Skeletal muscle tissue (tissue), 4 donors: ENCODE measurements around the gene ARHGAP10. TPM values are rescaled to one million over a fixed set of nuclear protein-coding genes. Genes with fewer than 3 reads are reported as not detected.

Experiments
- H3K27ac ChIP-seq: one replicate; pipeline ENCODE4 v1.7.0; 2013; ENCODE audit warnings: mild to moderate bottlenecking, low read depth, low read length, inconsistent platforms
- H3K27me3 ChIP-seq, 3 donors: one replicate each; pipeline ENCODE4 v1.7.0; 2013; ENCODE audit warnings: low read length in 3 of 3; ENCODE audit not compliant: control insufficient read depth in 3 of 3, insufficient read depth in 3 of 3
- H3K36me3 ChIP-seq, 3 donors: one replicate each; pipeline ENCODE4 v1.7.0; 2013; ENCODE audit warnings: low read length in 3 of 3; ENCODE audit not compliant: control insufficient read depth in 3 of 3, insufficient read depth in 3 of 3
- H3K4me1 ChIP-seq, 3 donors: one replicate each; pipeline ENCODE4 v1.7.0; 2013; ENCODE audit warnings: low read length in 3 of 3, mild to moderate bottlenecking in 3 of 3; ENCODE audit not compliant: control insufficient read depth in 3 of 3, insufficient read depth in 3 of 3
- H3K4me3 ChIP-seq, 3 donors: one replicate each; pipeline ENCODE4 v1.7.0; 2013; ENCODE audit warnings: low read length in 3 of 3
- H3K9ac ChIP-seq, 3 donors: one replicate each; pipeline ENCODE4 v1.7.0; 2013; ENCODE audit warnings: low read length in 3 of 3, mild to moderate bottlenecking in 3 of 3, moderate library complexity in 2 of 3, low read depth in 1 of 3
- H3K9me3 ChIP-seq, 3 donors: one replicate each; pipeline ENCODE4 v1.7.0; 2013; ENCODE audit warnings: low read length in 3 of 3; ENCODE audit not compliant: control insufficient read depth in 3 of 3
- total RNA-seq: library from RNA; depleted of rRNA; stranded (reverse); fragments of >200 nt; gene quantifications from one replicate; pipeline ENCODE4 v1.2.3, GENCODE V29; 2014
- donor health status: Osteomylitis.

The ARHGAP10 gene
- total RNA-seq, 1 donor from 2014 or later: 88.7 TPM

DNA sequence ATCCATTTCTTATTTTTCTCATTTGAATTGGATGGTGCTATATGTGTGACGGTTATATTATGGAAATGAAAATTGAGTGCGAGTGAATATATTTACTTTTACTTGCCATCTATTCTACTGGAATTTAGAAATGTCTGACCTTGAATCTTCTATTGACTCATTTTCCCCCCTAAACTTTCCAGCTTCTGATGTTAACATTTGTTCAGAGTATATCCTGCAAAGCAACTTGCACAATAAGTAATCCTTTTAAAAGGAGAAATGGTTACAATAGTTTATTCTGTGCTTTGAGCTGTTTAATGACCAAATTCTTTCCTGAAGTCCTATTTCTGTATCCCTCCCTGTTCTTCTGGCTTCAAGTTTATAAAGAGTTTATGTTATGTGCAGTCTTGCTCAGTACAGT, 116.7 kb downstream of the ARHGAP10 start:
- no peaks in the 10 kb centered on the region for H3K9me3 ChIP-seq
- H3K27ac ChIP-seq: no peak overlapping the region
- H3K4me3 ChIP-seq: no peak overlapping the region
- H3K9ac ChIP-seq: peak overlapping the region in 1 of 3 donors; percentile 51
- H3K27me3 ChIP-seq: no peaks in the 10 kb centered on the region
- H3K36me3 ChIP-seq: peaks cover 0 to 2% (median 0%) of the 10 kb centered on the region in 3 donors
- H3K4me1 ChIP-seq: peaks cover 4 to 30% (median 7%) of the 10 kb centered on the region in 3 donors

GRCh38 chr4:147851135-147851534, 119.2 kb downstream of the ARHGAP10 start:
- Histone ChIP-seq H3K27ac (no peak overlapping the region), H3K9me3 (no peaks in the 10 kb centered on the region), H3K4me1 (peaks cover 4 to 18% (median 10%) of the 10 kb centered on the region in 3 donors), H3K9ac (no peak overlapping the region), H3K4me3 (no peak overlapping the region), H3K36me3 (peaks cover 0 to 2% (median 0%) of the 10 kb centered on the region in 3 donors), H3K27me3 (no peaks in the 10 kb centered on the region)

DNA sequence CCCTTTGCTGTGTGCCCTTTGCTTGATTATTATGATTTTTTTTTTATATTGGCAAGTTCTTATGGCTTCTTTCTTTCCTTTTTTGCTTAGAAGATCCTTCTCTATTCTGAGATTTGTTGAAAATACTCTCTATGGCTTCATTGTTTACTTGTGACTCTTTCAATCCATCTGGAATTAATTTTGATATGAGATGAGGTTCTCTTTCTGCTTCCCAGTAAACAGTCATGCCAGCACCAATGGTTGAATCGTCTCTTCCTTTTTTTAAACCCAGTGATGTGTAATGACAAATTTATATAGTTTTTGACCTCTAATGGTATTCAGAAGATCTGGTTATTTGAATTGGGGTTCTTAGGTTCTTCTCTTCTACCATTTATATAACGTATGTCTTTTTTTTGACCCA, 121.8 kb downstream of the ARHGAP10 start:
- Histone ChIP-seq H3K4me1 (peaks cover 0 to 3% (median 2%) of the 10 kb centered on the region in 3 donors), H3K9ac (no peak overlapping the region), H3K27ac (no peak overlapping the region)

GRCh38 chr4:147854154-147854553, 122.3 kb downstream of the ARHGAP10 start:
- Histone ChIP-seq H3K27me3 (no peaks in the 10 kb centered on the region), H3K9ac (no peak overlapping the region), H3K36me3 (peaks cover 0 to 2% (median 0%) of the 10 kb centered on the region in 3 donors), H3K9me3 (no peaks in the 10 kb centered on the region), H3K4me1 (peaks cover 0 to 3% (median 0%) of the 10 kb centered on the region in 3 donors), H3K27ac (no peak overlapping the region), H3K4me3 (no peak overlapping the region)

More for the DNA sequence above, 121.8 kb downstream of the ARHGAP10 start:
- H3K4me3 ChIP-seq: no peak overlapping the region
- peaks cover 0 to 2% (median 0%) of the 10 kb centered on the region in 3 donors for H3K36me3 ChIP-seq
- no peaks in the 10 kb centered on the region for H3K9me3 ChIP-seq
- H3K27me3 ChIP-seq: no peaks in the 10 kb centered on the region

DNA sequence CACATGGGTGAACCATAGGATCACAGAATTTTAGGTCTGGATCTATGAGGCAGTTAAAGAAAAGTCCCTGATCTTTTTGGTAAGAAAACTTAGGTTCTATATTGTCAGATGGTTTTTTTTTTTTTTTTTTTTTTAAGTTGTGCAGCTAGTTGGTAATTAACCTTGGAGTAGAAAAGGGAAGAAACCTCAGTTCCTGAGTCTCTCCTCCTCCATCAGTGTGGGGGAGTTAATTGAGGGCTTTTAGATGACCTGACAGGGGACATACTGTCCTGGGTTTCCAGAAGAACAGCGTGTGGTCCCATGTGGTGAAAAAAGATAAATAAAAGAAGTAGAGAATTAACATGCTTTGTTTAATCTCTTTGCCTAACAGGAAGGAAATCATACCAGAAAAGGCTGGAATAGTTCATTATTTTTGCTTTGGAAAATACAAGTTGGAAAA, 123.7 kb downstream of the ARHGAP10 start:
- Histone ChIP-seq H3K36me3 (no peaks in the 10 kb centered on the region), H3K9ac (no peak overlapping the region), H3K9me3 (no peaks in the 10 kb centered on the region), H3K4me1 (peaks cover 0 to 3% (median 0%) of the 10 kb centered on the region in 3 donors), H3K4me3 (no peak overlapping the region), H3K27ac (no peak overlapping the region), H3K27me3 (no peaks in the 10 kb centered on the region)

DNA sequence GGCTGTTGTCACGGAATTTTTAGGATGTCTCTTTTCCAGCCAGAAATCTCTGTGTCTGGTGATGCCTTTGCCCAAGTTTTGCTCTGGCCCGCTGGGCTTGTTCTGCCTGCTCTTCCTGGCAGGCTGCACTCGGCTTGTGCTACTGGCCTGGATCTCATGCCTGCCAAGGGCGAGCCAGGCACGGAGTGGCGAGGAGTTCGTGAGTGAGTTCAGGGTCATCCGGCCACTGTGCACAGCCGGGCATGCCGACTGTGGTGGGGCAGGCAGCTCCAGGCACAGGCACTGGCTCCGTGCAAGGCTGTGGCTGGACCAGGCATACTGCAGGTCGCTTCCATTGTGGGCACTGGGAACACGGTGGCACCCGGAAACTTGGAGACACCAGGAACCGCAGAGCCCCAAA, 129.1 kb downstream of the ARHGAP10 start:
- no peaks in the 10 kb centered on the region for H3K9me3 ChIP-seq
- H3K4me1 ChIP-seq: peaks cover 21 to 36% (median 22%) of the 10 kb centered on the region in 3 donors
- no peak overlapping the region for H3K27ac ChIP-seq

DNA sequence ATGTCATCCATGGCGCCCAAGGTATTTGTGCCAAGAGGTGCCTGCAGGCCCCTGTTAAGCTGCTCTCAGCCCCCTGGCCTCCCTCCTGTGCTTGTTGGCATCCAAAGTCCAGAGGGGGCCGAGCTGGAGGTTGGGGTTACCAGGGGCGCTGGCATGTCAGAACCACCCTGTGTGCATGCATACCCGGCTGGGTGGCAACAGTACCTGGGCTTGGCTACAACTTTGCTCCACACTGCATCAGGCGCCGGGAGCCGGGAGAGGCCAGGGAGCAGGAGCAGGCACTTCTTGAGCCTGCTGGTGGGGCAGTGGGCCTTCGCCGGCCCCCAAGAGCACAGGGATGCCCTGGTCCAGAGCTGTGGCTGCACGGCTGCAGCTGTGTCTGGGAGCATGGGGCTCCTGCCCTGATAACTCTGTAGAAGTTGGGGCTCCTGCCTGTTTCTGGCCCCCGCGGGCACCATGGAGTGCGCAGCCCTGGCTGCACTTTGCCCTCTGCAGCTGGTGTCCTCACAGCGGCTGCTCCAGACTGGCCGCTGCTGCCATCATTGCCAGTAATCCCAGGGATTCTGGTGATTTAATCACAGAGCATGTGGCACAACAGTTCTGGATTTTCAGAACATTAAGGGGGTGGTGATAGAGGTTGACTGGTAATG, 130.3 kb downstream of the ARHGAP10 start:
- no peak overlapping the region for H3K4me3 ChIP-seq
- H3K4me1 ChIP-seq: peaks cover 20 to 36% (median 22%) of the 10 kb centered on the region in 3 donors
- no peak overlapping the region for H3K27ac ChIP-seq

More for the DNA sequence above, 129.1 kb downstream of the ARHGAP10 start:
- H3K9ac ChIP-seq: no peak overlapping the region
- no peak overlapping the region for H3K4me3 ChIP-seq
- peaks cover 0 to 2% (median 0%) of the 10 kb centered on the region in 3 donors for H3K36me3 ChIP-seq
- no peaks in the 10 kb centered on the region for H3K27me3 ChIP-seq

GRCh38 chr4:147863111-147863747, 131.3 kb downstream of the ARHGAP10 start:
- Histone ChIP-seq H3K4me3 (no peak overlapping the region), H3K36me3 (peaks cover 0 to 5% (median 0%) of the 10 kb centered on the region in 3 donors), H3K9me3 (no peaks in the 10 kb centered on the region), H3K4me1 (peaks cover 20 to 36% (median 24%) of the 10 kb centered on the region in 3 donors), H3K27ac (no peak overlapping the region), H3K9ac (no peak overlapping the region), H3K27me3 (no peaks in the 10 kb centered on the region)

More for the DNA sequence above, 130.3 kb downstream of the ARHGAP10 start:
- no peaks in the 10 kb centered on the region for H3K27me3 ChIP-seq
- no peak overlapping the region for H3K9ac ChIP-seq
- H3K9me3 ChIP-seq: no peaks in the 10 kb centered on the region
- H3K36me3 ChIP-seq: peaks cover 0 to 3% (median 0%) of the 10 kb centered on the region in 3 donors

DNA sequence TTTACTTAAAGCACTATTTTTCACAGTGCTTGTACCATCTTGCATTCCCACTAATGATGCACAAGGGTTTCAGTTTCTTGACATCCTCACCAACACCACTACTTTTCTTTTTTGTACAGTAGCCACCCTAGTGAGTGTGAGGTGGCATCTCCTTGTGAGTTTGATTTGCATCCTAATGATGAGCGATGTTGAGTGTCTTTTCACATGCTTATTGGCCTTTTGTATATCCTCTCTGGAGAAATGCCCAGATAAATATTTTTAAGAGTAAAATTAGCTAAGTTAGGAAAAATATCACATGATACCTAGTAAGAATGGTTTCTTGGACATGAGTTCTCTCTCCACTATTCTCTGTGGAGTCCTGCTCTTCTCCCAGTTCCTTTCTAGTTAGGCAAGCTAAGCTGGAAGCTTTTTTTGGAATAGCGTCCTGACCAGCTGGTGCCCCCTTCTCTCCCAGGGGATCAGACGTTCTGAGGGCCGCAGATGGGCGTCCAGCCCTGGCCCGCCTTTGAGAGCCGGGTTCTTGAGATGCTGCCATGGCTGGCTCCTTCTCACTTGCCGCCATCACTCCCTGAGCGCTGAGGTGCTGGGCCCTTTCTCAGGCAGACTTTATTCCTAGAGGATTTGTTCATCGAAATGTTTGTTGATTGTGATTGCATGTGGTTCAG, 132.1 kb downstream of the ARHGAP10 start:
- Histone ChIP-seq H3K36me3 (peaks cover 0 to 8% (median 0%) of the 10 kb centered on the region in 3 donors), H3K4me1 (peaks cover 20 to 36% (median 24%) of the 10 kb centered on the region in 3 donors), H3K27ac (peak overlapping the region; percentile 60), H3K4me3 (no peak overlapping the region), H3K27me3 (no peaks in the 10 kb centered on the region), H3K9ac (no peak overlapping the region), H3K9me3 (no peaks in the 10 kb centered on the region)
